Stimulated activated CD8-positive, alpha-beta memory T cell treated with anti-CD3 and anti-CD28 coated beads, Interleukin-2, amount 100 ng/mL, for 48 hours (primary cell): ENCODE measurements around the gene ZNF547.
A peak's percentile ranks its signal among the peaks of the same experiment; 100 is the strongest.
"Not testable (repeated sequence)": the region's sequence is repeated elsewhere in the genome, so short reads cannot be mapped to it uniquely, and the experiment has no call there.

Experiments
- DNase-seq, 2 donors: peaks; one replicate each; pipeline ENCODE4 v3.0.0-alpha.2; 2020; ENCODE audit warnings: low read depth in 2 of 2

The ZNF547 gene

DNA sequence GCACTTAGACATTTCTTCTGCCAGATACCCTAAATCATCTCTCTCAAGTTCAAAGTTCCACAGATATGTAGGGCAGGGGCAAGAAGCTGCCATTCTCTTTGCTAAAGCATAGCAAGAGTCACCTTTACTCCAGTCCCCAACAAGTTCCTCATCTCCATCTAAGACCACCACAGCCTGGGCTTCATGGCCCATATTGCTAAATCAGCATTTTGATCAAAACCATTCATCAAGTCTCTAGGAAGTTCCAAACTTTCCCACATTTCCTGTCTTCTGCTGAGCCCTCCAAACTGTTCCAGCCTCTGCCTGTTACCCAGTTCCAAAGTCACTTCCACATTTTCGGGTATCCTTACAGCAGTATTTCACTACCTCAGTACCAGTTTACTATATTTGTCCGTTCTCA lies 11.3 kb downstream of the ZNF547 start:
- not testable (repeated sequence) for DNase-seq

DNA sequence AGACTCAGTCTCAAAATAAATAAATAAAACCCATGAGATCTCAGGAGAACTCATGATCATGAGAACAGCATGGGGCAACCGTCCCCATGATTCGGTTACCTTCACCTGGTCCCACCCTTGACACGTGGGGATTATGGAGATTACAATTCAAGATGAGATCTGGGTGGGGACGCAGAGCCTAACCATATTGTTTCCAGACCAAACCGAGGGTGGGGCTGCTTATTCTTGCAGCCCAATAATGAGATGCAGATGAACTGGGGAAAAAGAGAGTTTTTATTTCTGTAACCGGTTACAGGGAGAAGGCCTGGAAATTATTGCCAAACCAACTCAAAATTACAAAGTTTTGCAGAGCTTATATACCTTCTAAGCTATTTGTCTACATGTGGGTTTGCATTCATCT lies 12.8 kb downstream of the ZNF547 start:
- no peak for DNase-seq

DNA sequence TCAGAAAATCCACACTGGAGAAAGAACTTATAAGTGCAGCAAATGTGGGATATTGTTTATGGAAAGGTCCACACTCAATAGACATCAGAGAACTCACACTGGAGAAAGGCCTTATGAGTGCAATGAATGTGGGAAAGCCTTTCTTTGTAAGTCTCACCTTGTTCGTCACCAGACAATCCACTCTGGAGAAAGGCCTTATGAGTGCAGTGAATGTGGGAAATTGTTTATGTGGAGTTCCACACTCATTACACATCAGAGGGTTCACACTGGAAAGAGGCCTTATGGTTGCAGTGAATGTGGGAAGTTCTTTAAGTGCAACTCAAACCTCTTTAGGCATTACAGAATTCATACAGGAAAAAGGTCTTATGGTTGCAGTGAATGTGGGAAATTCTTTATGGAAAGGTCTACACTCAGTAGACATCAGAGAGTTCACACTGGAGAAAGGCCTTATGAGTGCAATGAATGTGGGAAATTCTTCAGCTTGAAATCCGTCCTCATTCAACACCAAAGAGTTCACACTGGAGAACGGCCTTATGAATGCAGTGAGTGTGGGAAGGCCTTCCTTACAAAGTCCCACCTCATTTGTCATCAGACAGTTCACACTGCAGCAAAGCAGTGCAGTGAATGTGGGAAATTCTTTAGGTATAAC lies 14.3 kb downstream of the ZNF547 start:
- DNase-seq, result no peak

DNA sequence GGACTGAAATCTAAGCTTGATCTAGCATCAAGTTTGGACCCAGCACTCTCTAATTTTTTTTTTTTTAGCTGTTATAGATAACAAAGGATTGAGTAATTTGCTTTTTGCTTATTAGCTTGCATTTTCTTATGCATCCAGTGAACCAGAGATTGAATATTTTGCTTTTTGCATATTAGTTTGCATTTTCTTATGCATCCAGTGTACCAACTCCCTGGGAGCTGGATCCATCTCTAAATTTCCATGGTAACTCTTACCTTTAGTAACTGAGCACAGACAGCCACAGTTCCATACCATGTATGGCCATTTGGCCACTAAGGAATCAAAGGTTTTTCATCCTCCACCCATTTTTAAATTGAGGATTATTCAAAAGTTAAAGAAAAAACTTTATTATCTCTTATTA lies 17.6 kb downstream of the ZNF547 start:
- no peak for DNase-seq

DNA sequence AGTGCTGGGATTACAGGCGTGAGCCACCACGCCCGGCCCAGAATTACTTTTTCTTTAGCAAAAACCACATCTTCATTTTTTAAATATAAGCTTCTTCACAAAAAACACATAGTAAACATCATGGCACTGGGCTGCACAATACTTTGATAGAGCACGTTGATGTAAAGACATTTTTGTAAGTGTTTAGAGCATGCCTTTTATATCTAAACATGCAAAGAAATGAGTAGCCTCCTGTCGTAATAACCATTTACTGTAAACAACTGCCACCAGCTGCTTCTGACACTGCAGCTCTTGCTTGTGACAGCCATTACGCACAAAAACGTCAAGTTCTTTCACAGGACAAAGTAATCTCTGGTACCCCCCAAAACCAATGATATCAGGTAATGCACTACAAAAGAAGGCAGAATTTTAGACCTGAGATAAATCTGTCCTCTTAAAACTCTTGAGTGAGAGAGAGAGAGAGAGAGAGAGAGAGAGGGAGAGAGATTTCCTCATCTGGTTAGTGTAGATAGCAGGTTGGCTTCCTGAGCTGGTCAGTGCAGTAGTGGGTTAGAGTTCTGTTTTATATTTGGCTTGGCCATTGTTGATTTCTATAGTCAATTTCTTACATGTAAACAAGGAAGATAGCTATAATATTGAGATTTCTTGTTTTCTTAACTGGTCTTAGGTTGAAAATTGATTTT lies 19.6 kb downstream of the ZNF547 start:
- no peak for DNase-seq

DNA sequence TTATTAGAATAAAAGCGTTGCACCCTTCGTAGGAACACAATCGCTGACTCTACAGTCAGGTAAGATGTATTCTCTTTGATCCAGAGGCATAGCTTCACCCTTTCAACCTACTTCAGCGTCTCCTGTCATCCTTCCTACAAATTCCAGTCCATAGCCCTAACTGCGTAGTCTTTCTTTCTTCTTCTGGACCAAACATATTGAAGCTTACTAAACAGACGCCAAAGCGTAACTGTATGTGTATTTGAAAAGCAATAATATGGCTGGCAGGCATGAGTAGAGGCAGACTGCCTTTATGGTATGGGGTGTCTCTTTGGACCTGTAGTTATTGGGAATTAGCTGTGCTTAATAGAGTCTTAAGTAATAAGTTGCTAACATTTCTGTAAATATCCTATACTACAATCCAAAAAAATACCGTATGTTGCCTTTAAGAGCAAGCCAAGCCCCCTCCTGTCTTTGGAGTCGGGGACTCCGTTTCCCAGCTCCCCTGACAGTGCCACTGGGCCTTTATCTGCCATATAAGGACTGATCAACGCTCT lies 25.9 kb downstream of the ZNF547 start:
- no peak for DNase-seq

DNA sequence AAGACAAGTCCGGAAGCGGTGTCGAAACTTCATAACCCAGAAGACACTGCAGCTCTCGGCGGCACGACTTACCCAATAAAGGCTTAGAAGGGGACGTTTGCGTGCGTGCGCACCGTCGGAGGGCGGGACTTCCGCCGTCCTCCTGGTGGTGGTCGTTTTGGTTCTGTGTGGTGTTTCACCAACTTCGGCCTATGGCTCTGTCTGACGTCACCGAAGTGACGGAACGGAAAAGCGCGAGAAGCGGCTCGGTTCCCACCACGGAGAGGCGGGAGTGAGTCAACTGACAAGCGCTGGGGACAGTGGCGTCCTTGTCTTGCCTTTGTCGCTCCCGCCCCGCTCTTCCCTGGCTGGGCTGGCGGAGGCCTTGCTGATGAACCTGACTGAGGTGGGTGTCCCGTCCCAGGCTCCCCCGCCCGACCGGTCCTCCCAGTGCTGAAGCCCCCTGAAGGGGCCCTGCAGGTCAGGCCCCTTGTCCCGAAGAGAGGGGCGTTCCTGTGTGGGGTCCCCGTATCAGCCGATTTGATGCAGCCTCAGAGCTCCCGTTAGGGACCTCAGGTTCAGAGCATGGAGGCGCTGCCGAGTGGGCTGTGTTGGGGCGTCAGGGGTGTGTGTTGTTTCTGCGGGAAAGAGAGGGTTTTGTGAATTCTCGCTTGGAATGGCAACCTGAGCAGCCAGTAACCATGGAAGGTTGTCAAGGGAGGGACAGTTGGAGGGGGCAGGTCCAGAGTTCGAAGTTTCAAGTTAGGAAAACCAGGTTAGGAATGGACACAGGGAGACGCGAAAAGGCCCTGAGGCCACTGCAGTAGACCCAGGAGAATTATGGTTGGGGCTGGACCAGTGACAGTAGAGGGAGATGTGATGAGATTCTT lies 26.6 kb downstream of the ZNF547 start, which contains the start of gene ZNF548:
ZNF548 (plus strand) TSS at position 125 of the 869 bp plus-strand sequence; CDS start at position 371, 246 bp downstream.
- peak; percentile 89 to 97 for DNase-seq

DNA sequence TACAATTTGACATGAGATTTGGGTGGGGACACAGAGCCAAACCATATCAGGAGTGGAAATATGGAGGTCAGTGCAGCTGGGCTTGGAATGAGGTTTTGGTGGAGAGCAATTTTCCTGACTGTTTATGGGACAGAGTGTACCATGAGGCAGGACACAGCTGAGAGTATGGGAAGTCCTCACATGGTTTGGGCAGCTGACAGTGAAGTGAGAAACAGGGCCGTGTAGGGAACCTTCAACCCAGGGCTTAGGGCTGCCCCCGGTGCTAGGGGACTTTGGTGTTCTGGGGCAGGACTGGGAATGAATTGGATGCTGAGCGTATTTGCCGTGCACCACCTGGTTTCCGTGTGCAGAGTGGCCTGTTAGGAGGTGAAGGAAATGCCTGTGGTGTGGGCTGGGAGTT lies 32.4 kb downstream of the ZNF547 start:
- DNase-seq, result no peak

DNA sequence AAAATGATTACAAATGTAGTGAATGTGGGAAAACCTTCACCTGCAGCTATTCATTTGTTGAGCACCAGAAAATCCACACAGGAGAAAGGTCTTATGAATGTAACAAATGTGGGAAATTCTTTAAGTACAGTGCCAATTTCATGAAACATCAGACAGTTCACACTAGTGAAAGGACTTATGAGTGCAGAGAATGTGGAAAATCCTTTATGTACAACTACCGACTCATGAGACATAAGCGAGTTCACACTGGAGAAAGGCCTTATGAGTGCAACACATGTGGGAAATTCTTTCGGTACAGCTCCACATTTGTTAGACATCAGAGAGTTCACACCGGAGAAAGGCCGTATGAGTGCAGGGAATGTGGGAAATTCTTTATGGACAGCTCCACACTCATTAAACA lies 35.5 kb downstream of the ZNF547 start:
- DNase-seq, result no peak

DNA sequence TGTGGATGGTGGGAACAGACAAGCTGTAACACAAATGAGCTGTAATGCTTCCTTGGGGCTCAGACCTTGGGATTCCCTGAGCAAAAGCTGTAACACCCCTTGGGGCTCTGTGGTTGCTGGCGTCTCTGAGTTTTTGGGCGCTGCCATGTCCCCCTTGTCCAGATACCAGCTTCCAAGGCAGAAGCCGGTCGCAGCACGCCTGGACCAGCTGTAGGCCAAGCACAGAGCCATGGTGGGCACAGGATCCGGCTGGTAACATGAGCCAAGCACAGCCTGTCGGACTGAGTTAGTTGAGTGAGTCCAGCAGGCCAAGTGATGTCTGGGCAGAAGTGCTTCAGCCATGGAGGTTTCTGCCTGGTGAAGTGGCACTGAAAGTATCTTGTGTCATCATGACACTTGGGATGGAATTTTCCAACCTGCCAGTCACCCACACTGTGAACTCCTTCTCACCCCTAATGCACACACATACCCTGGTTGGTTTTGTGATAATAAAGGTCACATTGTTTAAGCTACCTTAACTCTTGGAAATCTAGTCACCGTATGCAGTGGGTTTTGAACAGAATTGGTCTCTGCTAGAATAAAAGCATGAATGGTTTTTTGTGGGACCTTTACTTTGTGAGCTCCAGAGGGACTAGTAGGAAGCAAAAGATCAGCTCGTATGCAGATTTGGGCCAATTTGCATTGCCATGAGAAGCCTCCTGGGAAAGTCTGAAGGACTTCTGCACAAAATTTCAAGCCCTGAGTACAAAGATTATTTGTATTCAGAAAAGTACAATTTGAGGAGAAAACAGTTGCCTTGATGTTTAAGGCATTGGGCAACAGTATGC lies 40.6 kb downstream of the ZNF547 start:
- DNase-seq, result no peak

DNA sequence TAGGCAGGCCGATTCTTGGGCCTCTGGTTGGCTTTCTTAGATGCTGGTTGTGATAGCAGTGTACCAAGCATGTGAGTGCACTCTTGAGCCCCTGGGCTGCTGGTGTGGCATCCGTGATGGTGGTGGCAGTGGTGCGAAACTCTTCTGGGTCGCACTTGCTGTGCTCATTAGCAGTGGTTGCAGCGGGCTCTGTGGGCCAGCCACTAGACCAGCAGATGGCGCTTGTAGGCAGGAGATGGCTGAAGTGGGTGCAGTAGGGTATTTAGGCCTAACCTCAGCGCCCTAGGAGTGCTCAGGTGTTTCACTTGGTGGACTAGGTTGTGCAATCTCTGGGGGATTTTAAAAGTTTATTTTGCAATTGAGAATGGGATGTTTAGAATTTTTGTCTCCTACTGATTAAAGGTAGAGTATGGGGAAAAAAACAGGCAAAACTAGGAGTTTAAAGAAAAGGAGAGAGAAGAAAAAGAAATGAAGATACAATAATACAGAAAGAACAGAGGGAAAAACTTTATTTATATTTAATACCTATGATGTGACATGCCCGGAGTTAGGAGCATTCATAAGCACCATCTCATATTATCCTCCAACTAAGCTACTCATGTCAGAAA lies 43.3 kb downstream of the ZNF547 start:
- peak; percentile 45 to 54 for DNase-seq

DNA sequence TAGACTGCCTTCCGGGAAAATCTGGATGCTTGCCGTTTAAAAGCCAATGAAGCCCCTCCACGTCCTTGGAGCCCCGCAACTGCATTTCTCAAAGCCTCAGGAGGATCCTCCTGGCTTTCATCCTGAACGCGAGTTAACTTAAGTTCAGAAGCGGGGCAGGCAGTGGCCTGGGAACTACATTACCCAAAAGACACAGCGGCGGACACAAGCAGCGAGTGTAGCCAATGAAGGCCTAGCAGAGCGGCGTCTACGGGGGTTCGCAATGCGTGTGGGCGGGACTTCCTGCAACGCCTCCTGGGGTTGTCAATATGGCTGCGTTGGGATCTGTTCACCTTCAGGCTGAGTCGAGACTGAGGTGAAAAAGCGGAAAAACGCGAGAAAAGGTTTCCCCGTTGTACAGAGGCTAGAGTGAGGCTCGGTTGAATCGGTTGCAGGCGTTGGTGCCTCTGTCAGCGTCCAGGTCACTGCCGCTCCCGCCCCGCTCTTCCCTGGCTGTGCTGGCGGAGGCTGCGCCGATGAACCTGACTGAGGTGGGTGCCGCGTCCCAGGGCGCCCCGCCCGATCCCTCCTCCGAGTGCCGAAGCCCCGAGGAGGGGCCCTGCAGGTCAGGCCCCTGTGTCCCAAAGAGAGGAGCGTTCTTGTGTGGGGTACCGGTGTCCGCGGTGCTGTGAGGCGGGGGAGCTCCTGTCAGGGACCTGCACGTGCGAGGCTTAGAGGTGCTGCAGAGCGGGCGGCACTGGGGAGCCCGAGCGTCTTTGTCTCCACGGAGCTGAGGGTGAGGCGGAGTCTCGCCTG lies 47.7 kb downstream of the ZNF547 start, which contains the start of gene ZNF17:
ZNF17 (plus strand) TSS at position 285 of the 795 bp plus-strand sequence. CDS start 2,455 bp downstream, outside the sequence.
- peak; percentile 84 to 86 for DNase-seq

DNA sequence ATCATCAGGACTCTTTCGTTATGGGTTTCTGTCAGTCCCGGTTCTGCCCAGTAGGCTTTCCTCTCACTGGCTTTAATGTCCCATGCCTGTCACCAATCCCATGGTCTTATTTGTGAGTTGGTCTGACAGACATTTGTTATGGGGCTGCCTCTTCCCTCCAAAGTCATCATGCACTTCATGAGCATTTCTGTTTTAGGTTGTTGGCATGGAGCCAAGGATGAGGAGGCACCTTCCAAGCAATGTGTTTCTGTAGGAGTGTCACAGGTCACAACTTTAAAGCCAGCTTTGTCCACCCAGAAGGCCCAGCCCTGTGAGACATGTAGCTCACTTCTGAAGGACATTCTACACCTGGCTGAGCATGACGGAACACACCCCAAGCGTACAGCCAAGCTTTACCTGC lies 56.1 kb downstream of the ZNF547 start:
- no peak for DNase-seq

DNA sequence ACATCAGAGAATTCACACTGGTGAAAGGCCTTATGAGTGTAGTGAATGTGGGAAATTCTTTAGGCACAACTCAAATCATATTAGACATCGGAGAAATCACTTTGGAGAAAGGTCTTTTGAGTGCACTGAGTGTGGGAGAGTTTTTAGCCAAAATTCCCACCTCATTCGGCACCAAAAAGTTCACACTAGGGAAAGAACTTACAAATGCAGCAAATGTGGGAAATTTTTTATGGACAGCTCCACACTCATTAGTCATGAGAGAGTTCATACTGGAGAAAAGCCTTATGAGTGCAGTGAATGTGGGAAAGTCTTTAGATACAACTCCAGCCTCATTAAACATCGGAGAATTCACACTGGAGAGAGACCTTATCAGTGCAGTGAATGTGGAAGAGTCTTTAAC lies 57.7 kb downstream of the ZNF547 start:
- no peak for DNase-seq
